GM12875 (cell line): ENCODE data around the gene STK25.
"Not testable (repeated sequence)": the region's sequence is repeated elsewhere in the genome, so short reads cannot be mapped to it uniquely, and the experiment has no call there.

Experiments used
- H3K4me3 ChIP-seq: one replicate; pipeline ENCODE4 v1.5.1; 2011; ENCODE audit warnings: low read depth, low read length, control low read depth
- TF ChIP-seq, protein P1 (sequence below): IDR thresholded peaks from 2 replicates; pipeline ENCODE4 v1.5.1; 2011; ENCODE audit warnings: low read depth, mild to moderate bottlenecking, control low read depth, inconsistent platforms, low read length, moderate library complexity, borderline replicate concordance; ENCODE audit not compliant: insufficient read depth

Gene STK25

DNA sequence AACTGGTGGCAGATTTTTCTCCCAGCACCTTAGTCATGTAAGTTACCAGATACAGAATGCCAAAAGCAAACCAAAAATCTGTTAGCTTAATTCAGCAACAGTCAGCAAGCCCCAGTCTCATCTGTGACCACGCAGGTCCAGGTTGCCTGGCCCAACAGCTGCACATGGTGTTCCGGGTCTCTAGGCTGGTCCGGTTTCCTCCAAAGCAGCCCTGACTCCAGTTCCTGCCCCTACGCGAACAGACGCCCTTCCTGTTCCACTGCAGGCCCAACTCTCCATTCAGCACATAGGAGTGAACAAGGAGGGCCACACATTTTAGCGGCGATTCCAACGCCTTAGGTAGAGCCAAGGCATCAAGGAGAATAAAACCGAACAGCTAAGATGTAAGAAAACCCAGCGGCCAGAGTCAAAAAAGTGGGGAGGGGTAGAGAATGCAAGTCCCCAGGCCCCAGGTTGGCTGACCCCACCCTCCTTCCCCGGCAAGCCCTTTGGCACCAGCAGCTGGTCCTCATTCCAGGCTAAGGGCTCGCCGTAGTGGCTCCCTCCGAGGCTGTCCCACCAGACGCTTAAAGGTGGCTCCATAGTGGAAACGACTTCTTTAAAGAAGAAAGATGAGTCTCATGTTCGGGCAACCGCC lies 1.5 kb downstream of the STK25 start:
- TF ChIP-seq, protein P1, sequence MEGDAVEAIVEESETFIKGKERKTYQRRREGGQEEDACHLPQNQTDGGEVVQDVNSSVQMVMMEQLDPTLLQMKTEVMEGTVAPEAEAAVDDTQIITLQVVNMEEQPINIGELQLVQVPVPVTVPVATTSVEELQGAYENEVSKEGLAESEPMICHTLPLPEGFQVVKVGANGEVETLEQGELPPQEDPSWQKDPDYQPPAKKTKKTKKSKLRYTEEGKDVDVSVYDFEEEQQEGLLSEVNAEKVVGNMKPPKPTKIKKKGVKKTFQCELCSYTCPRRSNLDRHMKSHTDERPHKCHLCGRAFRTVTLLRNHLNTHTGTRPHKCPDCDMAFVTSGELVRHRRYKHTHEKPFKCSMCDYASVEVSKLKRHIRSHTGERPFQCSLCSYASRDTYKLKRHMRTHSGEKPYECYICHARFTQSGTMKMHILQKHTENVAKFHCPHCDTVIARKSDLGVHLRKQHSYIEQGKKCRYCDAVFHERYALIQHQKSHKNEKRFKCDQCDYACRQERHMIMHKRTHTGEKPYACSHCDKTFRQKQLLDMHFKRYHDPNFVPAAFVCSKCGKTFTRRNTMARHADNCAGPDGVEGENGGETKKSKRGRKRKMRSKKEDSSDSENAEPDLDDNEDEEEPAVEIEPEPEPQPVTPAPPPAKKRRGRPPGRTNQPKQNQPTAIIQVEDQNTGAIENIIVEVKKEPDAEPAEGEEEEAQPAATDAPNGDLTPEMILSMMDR, result no peak

DNA sequence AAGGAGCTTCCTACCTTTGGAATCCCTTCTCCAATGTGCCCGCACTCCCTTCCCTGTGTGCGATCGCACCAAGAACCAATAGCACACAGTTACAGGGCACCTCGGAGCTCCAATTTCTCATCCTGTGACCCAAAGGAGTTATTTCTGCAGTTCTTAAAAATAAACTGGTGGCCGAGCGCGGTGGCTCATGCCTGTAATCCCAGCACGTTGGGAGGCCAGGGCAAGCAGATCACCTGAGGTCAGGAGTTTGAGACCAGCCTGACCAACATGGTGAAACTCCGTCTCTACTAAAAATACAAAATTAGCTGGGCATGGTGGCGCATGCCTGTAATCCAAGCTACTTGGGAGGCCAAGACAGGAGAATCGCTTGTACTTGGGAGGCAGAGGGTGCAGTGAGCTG lies 2.1 kb downstream of the STK25 start:
- H3K4me3 ChIP-seq, result not testable (repeated sequence)

More for the DNA sequence above, 1.5 kb downstream of the STK25 start:
- H3K4me3 ChIP-seq, result peak overlapping the region; percentile 75

DNA sequence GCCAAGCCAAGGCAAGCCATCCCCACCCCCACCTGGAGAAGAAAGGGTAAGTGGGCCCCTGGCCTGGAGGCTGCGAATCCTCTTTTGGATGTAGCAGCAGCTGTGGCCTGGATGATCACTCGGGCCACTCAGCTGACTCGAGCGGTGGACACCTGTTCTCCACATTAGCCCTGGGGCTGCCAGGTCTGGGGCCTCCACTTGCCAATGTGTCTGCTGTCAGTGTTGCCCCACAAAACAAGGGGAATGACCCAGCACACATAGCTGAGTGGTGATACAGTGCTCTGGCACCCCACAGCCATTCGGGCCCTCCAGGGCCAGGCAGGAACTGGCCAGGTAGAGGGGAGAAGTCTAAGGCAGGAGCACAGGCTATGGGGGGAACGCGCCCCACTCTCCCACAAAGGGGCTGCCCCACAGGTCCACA lies 2.6 kb downstream of the STK25 start:
- H3K4me3 ChIP-seq, result no peak overlapping the region
- TF ChIP-seq, protein P1, result no peak

DNA sequence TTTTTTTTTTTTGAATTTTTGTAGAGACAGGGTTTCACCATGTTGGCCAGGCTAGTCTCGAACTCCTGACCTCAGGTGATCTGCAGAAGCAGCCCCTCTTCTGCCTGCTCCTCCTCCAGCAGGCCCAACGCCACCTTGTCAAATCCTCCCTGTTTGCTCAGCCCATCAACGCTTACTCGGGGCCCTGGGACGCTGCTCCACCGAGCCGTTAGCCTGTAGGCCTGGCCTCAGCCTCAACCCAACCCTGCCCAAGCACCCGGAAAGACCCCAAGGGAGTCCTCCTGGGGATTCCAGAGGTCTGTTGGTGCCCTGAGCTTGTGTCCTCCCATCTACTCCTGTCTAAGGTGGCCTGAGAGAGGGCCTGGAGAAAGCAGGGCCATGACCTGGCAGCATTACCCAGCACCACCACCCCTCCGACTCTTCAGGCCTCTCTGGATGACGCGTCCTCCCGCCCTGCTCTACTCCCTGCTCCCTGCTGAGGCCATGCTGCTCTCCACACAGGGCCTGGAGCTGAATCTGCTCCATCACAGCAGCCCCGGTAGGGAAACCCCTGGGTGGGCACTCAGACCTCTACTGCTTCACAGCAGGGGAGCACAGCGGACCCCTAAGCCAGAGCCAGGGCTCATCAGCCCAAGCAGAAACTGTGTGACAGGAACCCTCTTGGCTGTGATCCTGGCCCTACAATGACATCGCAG lies 3.2 kb downstream of the STK25 start:
- TF ChIP-seq, protein P1, result no peak

DNA sequence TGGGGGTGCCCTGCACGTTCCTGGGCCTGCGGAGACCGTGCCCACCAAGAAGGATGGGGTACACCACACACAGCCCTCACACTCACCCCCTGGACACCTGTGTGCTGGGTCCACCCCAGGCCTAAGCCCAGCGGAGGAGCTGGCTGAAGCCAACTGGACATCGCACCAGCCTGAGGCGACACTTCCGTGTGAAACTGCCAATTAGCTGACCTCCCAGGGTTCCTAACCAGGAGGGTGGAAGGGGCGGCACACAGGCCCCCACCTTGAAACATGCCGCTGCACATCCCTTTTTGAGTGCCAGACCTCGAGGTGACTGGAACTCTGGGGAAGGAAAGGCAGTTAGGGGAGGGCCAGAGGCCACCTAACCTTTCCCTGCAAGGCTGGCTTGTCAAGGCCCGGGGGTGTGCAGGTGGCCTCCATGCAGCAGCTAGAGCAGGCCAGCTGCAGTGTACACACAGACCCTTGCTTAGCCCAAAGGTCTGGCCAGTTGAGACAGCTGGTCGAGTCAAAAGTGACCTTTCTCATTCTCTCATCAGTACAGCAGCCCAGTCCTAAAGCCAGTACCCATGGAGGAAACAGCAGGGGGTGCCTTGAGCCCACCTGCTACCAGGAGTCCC lies 4.5 kb downstream of the STK25 start:
- TF ChIP-seq, protein P1, result no peak
- no peak overlapping the region for H3K4me3 ChIP-seq

More for the DNA sequence above, 3.2 kb downstream of the STK25 start:
- no peak overlapping the region for H3K4me3 ChIP-seq

DNA sequence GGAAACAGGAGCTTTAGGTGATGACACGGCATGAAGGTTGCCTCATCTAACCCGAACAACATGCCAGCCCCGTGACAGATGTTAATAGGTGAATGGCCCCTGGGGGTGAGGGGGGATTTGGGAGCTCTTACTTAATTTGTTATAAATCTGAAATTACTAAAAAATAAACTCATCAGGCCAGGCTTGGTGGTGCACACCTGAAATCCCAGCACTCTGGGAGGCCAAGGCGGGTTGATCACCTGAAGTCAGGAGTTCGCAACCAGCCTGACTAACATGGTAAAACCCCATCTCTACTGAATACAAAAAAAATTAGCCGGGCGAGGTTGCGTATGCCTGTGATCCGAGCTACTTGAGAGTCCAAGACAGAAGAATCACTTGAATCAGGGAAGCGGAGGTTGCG lies 6.1 kb downstream of the STK25 start:
- H3K4me3 ChIP-seq, result no peak overlapping the region
- TF ChIP-seq, protein P1, result no peak

DNA sequence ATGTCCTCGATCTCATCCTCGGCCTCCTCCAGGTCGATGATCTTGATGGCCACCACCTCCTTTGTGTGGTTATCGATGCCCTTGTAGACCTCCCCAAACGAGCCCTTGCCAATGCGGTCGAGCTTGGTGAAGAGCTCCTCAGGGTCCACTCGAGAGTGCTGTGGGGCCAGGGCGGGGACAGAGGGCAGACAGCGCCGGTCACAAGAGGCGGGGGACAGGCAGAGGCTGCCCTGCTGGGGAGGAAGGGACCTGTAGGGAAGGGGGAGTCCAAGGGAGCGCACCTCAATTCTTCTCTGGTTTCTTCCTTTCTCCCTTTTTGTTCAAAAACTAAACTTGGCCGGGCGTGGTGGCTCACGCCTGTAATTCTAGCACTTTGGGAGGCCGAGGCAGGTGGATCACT lies 6.8 kb downstream of the STK25 start:
- TF ChIP-seq, protein P1, result no peak

More for the DNA sequence above, 6.8 kb downstream of the STK25 start:
- H3K4me3 ChIP-seq, result no peak overlapping the region
